GM21737 (cell line): ENCODE data around the gene AP4E1.
"Not testable (repeated sequence)": the region's sequence is repeated elsewhere in the genome, so short reads cannot be mapped to it uniquely, and the experiment has no call there.

Experiments used
- ATAC-seq: cut with Tn5 transposase; IDR thresholded peaks from one replicate; pipeline ENCODE4 v1.9.1; 2021; ENCODE audit warnings: mild to moderate bottlenecking, moderate library complexity; ENCODE audit not compliant: unreplicated experiment

Gene AP4E1

GRCh38 chr15:50908209-50909009 is at the start of gene AP4E1:
TSS of gene AP4E1 (plus strand) at chr15:50908683. CDS start at chr15:50908779, 96 bp downstream.
- ATAC-seq, result peak; percentile 48

- no peak for ATAC-seq
Measured at GRCh38 chr15:50860824-50861223, 47.7 kb upstream of the AP4E1 start.

- ATAC-seq, result no peak
Measured at GRCh38 chr15:50862553-50862952, 45.9 kb upstream of the AP4E1 start.

- no peak for ATAC-seq
Measured at GRCh38 chr15:50864873-50865272, 43.6 kb upstream of the AP4E1 start.

DNA sequence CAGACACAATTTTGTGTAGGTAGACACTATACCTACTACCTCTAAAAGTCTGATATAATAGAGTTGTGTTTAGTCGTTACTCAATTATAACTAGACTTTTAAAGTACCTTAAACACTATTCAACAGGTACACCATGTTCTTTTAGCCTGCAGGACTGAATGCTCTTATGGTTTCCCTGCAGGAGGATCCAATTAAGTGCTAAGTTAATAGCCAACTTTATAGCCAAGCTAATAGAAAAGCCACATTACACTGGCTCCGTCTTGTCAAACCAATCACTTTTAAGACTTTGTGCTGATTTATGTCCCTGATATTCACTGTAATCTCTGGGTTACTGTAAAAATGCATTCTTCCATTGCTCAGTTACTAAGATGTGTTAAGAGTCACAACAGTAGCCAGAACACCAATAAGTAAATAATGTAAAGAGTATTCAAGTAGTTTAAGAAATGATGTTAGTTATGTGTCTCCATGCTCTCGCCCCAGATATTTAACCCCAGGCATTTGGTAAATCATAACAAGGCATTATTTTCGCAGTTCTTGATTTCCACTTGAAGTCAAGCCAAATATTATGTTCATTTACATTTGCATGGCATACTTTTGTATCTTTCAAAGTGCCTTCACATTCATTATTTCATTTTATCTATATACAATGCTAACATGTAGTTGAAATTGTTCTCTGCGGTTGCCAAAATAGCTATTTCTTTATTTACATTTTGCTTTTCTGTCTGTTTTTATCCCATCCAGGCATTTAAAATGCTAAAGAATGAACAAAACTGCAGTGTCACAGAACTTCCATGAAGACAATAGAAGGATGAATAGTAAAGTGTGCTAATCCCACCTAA is 42.7 kb upstream of the AP4E1 start:
- no peak for ATAC-seq

DNA sequence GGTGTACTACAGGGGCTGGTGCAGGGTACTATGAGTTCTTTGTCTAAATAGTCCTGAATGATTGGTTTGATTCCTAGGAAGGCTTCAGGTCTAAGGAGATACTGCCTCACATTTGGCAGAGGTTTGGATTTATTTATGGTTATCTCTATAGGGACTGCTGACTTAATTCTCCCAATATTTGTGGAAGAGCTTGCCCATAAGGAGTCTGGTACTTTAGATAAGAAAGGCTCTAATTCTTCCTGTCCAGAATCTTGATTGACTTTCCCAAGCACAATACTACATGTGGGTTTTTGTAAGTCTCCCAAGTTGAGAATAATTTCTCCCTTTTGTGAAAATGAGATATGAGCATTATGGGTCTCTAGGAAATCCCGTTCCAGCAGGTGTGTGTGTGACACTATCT is 36.7 kb upstream of the AP4E1 start:
- ATAC-seq, result no peak

GRCh38 chr15:50872832-50873426 is 35.6 kb upstream of the AP4E1 start:
- ATAC-seq, result no peak

DNA sequence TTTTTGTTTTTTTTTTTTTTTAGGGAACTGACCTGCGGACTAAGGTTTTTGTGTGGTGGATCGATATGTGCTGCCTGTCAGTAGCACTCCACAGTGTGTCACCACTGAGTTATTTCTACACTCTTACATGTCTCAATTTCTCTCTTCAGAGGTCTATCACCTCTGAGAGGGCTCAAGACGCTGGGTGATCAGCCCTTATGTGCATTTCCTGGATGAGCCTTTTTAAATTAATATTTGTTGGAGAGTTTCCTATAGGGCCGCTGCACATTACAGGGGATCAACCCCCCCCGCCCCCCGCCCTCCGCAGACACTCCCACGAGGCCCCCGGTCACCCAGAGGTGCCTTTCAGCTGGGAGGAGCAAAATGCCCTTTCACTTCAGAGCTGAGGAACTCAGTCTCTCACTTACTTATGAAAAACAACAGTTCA is 34.5 kb upstream of the AP4E1 start:
- ATAC-seq, result no peak

DNA sequence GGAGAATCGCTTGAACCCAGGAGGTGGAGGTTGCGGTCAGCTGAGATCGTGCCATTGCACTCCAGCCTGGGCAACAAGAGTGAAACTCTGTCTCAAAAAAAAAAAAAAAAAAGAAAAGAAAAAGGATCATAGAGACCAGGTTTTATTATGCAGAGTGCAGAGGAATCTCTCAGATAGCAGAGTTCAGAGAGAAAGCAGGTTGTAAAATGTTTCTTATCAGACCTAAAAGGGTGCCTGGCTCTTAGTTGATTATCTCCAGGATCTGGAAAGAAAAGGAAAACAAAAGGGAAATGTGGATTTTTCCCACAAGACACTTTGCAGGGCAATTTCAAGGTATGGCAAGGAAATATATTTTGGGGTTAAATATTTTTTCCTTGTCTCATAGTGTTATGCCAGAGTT is 33.2 kb upstream of the AP4E1 start:
- not testable (repeated sequence) for ATAC-seq

- ATAC-seq, result no peak
Measured at GRCh38 chr15:50876260-50876988, 32.1 kb upstream of the AP4E1 start.

- ATAC-seq, result no peak
Measured at GRCh38 chr15:50876989-50877360, 31.5 kb upstream of the AP4E1 start.

GRCh38 chr15:50879016-50879617 is 29.4 kb upstream of the AP4E1 start:
- ATAC-seq, result peak; percentile 50

DNA sequence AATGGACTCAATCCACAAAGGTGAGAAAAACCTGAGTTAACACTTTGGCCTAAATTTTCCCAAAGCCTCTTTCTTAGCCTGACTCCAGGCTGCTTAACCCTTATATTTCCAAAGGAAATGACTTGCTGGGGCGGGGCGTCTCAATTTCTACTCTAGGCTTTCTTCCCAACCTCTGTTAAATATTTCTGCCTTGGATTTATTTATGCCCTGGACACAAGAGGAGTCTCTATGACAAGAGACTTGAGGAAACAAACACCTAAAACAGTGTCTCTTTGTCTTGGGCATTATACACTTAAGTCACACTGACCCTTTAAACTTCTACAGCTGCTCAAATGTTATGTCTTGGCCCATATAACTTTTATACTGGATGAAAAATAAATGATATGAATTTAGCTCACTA is 28.3 kb upstream of the AP4E1 start:
- ATAC-seq, result no peak

GRCh38 chr15:50880651-50881114 is 27.8 kb upstream of the AP4E1 start:
- no peak for ATAC-seq

DNA sequence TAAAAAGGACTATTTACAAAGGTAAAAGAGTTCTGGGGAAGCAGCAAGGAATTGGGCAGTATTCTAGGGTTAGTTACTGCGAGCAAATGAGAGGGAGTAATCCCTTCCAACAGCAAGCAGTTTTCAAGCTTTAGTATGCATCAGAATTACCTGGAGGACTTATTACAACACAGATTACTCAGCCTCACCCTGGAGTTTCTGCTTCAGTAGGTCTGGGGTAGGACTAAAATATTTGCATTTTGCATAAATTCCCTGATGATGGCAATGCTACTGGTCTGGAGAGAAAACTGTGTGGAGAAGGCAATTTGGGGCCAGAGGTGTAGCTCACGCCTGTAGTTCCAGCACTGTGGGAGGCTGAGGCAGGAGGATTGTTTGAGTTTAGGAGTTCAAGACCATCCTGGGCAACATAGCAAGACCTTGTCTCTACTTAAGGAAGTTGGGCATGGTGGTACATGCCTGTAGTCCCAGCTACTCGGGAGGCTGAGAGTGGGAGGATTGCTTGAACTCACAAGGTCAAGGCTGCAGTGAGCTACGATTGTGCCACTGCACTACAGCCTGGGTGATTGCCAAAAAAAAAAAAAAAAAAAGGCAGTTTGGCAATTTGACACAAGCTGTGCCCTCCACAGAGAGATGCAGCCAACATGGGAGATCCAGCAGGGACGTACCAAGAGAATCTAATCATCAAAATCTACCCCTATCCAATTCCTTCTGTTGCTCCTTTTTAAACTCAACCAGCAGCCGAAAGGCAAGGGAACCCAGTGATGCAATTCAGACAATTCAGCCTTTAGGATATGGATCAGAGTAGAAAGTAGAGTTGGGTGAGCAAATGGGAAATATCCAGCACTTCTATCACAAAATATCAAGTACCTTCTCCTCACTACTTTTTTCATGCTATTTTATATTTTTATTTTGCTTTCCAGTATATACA is 27.1 kb upstream of the AP4E1 start:
- ATAC-seq, result no peak

DNA sequence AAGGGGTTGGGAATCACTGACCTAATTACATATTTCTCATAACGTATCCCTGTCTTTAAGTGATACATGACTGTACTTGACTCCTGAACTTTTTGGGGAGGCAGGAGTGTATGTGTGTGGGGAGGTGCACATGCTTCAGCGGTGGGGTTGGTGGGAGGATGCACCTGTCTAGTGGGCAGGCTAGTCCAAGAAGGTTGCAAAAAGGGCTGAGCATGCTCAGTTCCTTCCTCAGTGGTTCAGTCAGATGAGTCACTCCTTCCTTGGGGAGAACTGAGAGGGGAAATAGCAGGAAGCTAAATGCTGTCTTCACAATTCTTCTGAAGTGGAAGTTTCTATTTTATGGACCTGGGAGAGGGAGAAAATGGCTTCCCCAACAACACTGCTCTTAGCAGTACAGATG is 24.6 kb upstream of the AP4E1 start:
- ATAC-seq, result no peak

- ATAC-seq, result no peak
Measured at GRCh38 chr15:50884540-50884939, 23.9 kb upstream of the AP4E1 start.

- ATAC-seq, result no peak
Measured at GRCh38 chr15:50886139-50886467, 22.4 kb upstream of the AP4E1 start.

DNA sequence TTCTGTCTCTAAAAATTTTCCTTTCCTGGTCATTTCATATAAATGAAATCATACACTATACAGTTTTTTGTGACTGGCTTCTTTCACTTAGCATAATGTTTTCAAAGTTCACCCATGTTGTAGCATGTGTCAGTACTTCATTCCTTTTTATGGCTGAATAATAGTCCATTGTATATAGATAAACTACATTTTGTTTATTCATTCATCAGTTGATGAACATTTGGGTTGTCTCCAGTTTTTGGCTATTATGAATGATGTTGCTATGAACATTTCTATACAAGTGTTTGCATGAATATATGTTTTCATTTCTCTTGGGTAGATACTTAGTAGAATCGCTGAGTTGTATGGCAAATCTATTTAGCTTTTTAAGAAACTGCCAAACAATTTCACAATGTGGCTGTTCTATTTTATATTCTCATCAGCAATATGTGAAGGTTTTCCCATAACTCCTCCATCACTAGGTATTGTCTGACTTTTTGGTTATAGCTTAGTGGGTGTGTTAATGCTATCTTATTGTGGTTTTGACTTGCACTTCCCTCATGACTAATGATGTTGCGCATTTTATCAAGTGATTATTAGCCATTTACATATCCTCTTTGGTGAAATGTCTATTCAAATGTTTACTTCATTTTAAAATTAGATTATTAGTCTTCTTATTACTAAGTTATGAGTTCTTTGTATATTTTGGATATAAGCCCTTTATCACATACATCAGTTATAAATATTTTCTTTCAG is 21.7 kb upstream of the AP4E1 start:
- no peak for ATAC-seq
